Measurements from ENCODE around the gene HEPHL1.

The HEPHL1 gene

GRCh38 chr11:93988455-93988854, 32.7 kb upstream of the HEPHL1 start:
- H3K36me3 ChIP-seq (replicated peaks; ENCODE audit: low read depth, low read length), result no peaks in the 10 kb centered on the region
- H3K27me3 ChIP-seq (ENCODE audit: low read depth, low read length), result 0 out of 2 replicates have a peak, but pooled peaks cover 2% of the 10 kb centered on the region
- H3K27ac ChIP-seq (ENCODE audit: low read length), result no peak overlapping the region
- H3K9ac ChIP-seq (ENCODE audit: low read length), result no peak overlapping the region
- H3K4me1 ChIP-seq (ENCODE audit: low read length), result no peaks in the 10 kb centered on the region
- H3K4me3 ChIP-seq (ENCODE audit: low read length), result no peak overlapping the region
- H3K4me2 ChIP-seq (ENCODE audit: low read length), result no peak overlapping the region
- H3K9me3 ChIP-seq (ENCODE audit: insufficient read depth, low read length), result peaks cover 3% of the 10 kb centered on the region; the same call in 1 of the 2 replicates
- no peak overlapping the region for H2AFZ ChIP-seq (ENCODE audit: low read depth, low read length)
- TF ChIP-seq EZH2phosphoT487 (IDR thresholded peaks at IDR 0.05; ENCODE audit: low read depth), result no peak
- no peak for TF ChIP-seq CTCF (IDR thresholded peaks at IDR 0.05; ENCODE audit: low read depth, low read length)
- no peaks in the 10 kb centered on the region for H4K20me1 ChIP-seq (ENCODE audit: insufficient read depth, low read length)
- no peaks in the 10 kb centered on the region for H3K79me2 ChIP-seq (ENCODE audit: low read length)

- Histone ChIP-seq H3K27ac (ENCODE audit: low read length) (no peak overlapping the region), H3K27me3 (ENCODE audit: low read depth, low read length) (0 out of 2 replicates have a peak, but pooled peaks cover 2% of the 10 kb centered on the region), H4K20me1 (ENCODE audit: insufficient read depth, low read length) (no peaks in the 10 kb centered on the region), H3K4me1 (ENCODE audit: low read length) (no peaks in the 10 kb centered on the region), H3K9ac (ENCODE audit: low read length) (no peak overlapping the region), H3K36me3 (replicated peaks; ENCODE audit: low read depth, low read length) (no peaks in the 10 kb centered on the region), H3K79me2 (ENCODE audit: low read length) (no peaks in the 10 kb centered on the region), H3K4me3 (ENCODE audit: low read length) (no peak overlapping the region), H2AFZ (ENCODE audit: low read depth, low read length) (no peak overlapping the region), H3K4me2 (ENCODE audit: low read length) (no peak overlapping the region), H3K9me3 (ENCODE audit: insufficient read depth, low read length) (peaks cover 5% of the 10 kb centered on the region; the same call in 1 of the 2 replicates)
- no peak for TF ChIP-seq CTCF (IDR thresholded peaks at IDR 0.05; ENCODE audit: low read depth, low read length)
- TF ChIP-seq EZH2phosphoT487 (IDR thresholded peaks at IDR 0.05; ENCODE audit: low read depth), result no peak
Observed at GRCh38 chr11:93988912-93989311, 32.2 kb upstream of the HEPHL1 start.

GRCh38 chr11:93993747-93994146, 27.4 kb upstream of the HEPHL1 start:
- Histone ChIP-seq H3K9ac (ENCODE audit: low read length) (no peak overlapping the region), H3K36me3 (replicated peaks; ENCODE audit: low read depth, low read length) (no peaks in the 10 kb centered on the region), H3K27me3 (ENCODE audit: low read depth, low read length) (0 out of 2 replicates have a peak, but pooled peaks cover 2% of the 10 kb centered on the region), H3K27ac (ENCODE audit: low read length) (no peak overlapping the region), H3K79me2 (ENCODE audit: low read length) (no peaks in the 10 kb centered on the region), H3K9me3 (ENCODE audit: insufficient read depth, low read length) (peaks cover 11% of the 10 kb centered on the region; the same call in 1 of the 2 replicates), H3K4me1 (ENCODE audit: low read length) (no peaks in the 10 kb centered on the region), H4K20me1 (ENCODE audit: insufficient read depth, low read length) (no peaks in the 10 kb centered on the region), H3K4me3 (ENCODE audit: low read length) (no peak overlapping the region), H2AFZ (ENCODE audit: low read depth, low read length) (no peak overlapping the region), H3K4me2 (ENCODE audit: low read length) (no peak overlapping the region)
- TF ChIP-seq CTCF (IDR thresholded peaks at IDR 0.05; ENCODE audit: low read depth, low read length) (no peak), EZH2phosphoT487 (IDR thresholded peaks at IDR 0.05; ENCODE audit: low read depth) (no peak)

GRCh38 chr11:93997741-93998140, 23.4 kb upstream of the HEPHL1 start:
- H3K79me2 ChIP-seq (ENCODE audit: low read length), result no peaks in the 10 kb centered on the region
- no peaks in the 10 kb centered on the region for H4K20me1 ChIP-seq (ENCODE audit: insufficient read depth, low read length)
- H3K4me3 ChIP-seq (ENCODE audit: low read length), result no peak overlapping the region
- H3K4me1 ChIP-seq (ENCODE audit: low read length), result no peaks in the 10 kb centered on the region
- H2AFZ ChIP-seq (ENCODE audit: low read depth, low read length), result no peak overlapping the region
- H3K9me3 ChIP-seq (ENCODE audit: insufficient read depth, low read length), result peaks cover 11% of the 10 kb centered on the region; the same call in 1 of the 2 replicates
- no peaks in the 10 kb centered on the region for H3K27me3 ChIP-seq (ENCODE audit: low read depth, low read length)
- no peak overlapping the region for H3K27ac ChIP-seq (ENCODE audit: low read length)
- H3K4me2 ChIP-seq (ENCODE audit: low read length), result no peak overlapping the region
- H3K9ac ChIP-seq (ENCODE audit: low read length), result no peak overlapping the region
- H3K36me3 ChIP-seq (replicated peaks; ENCODE audit: low read depth, low read length), result no peaks in the 10 kb centered on the region
- no peak for TF ChIP-seq EZH2phosphoT487 (IDR thresholded peaks at IDR 0.05; ENCODE audit: low read depth)
- TF ChIP-seq CTCF (IDR thresholded peaks at IDR 0.05; ENCODE audit: low read depth, low read length), result no peak
